D341Med (cell line): ENCODE data around the gene CHMP2A.

Experiments
- DNase-seq: peaks from one replicate; pipeline ENCODE4 v3.0.0; 2012; ENCODE audit warnings: low spot score

Gene CHMP2A

DNA sequence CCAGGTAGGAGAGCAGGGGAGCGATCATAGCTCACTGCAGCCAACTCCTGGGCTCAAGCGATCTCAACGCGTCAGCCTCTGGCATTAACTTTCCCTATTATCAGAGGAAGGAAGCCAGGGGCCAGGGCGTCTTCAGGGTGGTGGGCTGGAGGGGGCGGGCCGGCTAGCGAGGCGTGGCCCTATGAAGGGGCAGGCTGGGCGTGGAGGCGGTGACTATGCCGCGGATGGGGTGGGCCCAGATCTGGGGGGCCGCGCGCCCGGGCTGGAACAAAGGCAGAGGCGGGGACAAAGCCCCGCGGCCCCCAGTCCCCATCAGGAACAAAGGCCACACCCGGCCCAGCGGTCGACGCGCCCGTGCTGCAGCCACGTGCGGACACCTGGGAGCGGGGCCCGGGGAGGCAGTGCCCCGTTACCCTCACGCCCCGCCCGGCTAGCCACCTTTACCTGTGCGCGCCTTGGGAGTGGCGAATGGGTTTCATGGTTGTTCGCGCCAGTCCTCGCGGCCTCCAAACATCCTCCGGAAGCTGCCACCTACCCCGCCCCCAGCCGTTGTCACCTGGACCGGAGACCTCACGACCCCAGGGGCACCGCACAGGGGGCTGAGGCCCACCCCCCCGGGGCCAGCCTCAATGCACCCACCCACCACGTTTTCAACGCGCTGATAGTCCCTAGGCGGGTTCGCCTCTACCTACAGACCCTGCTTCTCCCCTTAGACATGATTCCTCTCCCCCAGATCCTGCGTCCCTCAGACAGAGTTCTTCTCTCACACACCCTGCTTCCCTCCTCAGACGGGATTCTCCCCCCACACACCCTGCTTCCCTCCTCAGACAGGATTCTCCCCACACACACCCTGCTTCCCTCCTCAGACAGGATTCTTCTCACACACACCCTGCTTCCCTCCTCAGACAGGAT lies 16.4 kb downstream of the CHMP2A start:
- DNase-seq = no peak

DNA sequence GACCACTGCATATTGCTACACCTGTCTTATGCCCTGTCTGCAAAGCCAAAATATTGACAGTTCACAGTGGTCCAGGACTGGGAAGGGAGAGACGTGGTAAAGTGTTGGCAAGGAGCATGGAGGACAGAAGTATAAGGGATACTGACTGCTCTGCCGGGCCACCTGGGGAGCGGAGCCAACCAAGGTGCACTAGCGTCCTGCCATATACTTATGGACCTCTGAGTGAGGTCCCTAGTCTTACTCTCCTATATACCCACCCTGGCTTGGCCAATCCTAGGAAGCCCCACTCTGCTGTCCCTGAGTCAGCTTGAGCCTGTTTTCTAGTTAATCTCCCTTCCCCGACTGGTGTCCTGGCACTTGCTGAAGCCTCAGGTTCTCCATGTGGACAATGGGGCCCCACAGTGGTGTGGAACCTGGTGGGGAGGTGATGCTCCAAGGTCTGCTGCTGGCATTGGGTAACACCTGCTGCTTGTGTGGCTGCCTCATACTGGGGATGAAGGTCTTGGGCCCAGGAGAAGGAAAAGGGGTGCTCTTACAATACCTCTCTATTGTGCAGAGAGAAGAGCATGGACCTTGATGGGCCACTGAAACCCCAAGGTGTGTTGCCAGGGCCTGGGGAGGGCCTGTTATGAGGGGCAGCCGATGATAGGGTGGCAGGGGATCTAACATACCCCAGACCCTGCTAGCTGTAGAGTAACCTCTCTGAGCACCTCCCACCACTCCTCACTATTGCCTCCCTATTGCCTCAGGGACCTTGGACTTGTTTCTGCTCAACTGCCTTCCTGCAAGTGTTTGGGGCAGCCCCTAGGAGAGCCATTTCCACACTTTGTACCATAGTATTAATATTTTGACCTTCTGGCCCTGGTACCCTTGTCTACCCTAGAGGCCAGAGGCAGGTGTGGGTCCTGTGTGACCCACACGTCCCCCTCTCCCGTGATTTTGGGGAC lies 17.8 kb downstream of the CHMP2A start:
- DNase-seq = no peak

DNA sequence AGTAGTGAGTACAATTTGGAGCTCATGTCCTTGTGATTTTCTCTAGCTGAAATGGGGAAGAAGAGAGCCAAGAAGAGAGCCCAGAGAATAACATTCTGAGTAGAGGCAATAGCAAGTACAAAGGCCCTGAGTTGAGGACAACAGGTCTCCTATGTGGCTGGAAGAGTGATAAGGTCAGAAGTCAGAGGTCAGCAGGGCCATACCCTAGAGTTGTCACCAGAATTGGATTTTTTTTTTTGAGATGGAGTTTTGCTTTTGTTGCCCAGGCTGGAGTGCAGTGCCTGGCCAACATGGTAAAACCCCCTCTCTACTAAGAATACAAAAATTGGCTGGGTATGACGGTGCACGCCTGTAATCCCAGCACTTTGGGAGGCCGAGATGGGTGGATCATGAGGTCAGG lies 19.0 kb downstream of the CHMP2A start:
- no peak for DNase-seq

DNA sequence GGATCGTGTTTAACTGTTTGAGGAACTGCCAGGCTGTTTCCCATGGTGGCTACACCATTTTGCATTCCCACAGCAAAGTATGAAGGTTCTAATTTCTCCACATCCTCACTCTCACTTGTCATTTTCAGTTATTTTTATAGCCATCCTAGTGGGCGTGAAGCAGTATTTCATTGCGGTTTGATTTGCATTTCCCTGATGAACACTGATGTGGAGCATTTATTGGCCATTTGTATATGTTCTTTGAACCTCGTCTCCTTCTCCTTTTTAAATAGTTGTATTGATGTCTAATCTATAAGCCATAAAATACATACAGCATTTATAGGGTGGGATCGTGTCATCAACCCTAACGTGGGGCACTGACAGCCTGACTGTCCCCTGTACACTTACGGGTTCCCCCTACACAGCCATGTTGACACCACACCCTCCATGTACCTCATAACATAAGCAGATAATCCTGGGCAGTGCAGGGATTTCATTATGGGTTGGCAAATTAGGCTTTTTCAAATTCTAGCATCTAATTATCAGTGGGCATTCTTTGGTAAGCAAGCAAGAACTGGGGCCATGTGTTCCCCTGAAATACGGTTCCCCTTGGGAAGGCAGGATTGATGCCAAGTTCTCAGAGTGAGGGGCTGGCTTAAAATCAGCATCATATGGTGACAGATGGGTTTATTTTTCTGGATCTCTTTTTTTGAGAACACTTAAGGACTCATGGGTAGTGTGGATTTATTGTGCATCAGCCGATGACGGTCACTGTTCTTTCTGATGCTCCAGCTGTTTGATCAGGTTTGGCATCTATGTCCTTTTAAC lies 23.7 kb downstream of the CHMP2A start:
- no peak for DNase-seq

DNA sequence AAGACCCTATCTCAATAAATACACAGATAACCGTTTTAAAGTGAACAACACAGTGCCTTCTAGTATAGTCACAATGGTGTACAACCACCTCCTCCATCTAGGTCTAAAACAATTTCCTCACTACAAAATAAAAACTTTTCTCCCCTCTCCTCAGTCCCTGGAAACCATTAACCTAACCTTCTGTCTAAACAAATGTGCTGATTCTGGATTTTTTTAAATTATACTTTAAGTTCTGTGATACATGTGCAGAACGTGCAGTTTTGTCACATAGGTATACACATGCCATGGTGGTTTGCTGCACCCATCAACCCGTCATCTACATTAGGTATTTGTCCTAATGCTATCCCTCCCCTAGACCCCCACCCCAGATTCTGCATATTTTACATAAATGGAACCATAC lies 25.5 kb downstream of the CHMP2A start:
- DNase-seq = no peak

DNA sequence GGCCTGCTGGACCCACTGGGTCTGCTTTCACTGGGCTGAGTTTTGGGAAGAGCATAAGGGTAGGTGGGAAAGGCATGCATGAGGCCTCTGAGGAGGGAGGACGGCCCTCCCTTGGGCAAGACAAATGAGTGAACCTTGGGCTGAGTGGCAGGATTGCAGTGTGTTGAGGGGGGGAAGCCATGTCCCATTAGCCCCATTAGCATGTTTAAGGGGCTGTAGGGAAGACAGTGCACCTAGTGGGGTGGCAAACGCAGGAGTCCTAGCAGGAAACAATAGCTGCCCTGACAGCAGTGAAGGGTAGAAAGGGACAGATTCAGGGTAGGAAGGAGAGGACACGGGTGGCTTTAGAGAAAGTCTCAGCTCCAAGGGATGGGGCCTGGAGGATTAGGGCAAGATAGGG lies 32.2 kb downstream of the CHMP2A start:
- DNase-seq = no peak

DNA sequence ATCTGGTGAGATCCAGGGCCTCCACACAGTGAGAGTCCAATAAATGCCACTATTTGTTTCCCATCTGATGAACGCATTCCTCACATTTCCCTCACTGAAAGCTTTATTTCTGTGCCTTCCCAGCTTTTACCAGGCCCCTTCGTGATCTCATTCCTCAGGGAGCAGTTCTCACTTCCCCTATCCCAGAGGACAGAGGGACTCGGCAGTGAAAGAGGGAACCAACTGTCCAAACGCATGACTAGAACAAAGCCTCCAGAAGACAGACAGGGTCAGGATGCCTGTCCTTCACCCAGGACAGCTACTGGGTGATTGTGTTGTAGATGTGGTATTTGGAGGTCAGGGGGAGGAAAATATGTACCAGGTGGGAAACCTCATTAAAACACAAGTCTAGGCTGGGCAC lies 33.3 kb downstream of the CHMP2A start:
- no peak for DNase-seq

DNA sequence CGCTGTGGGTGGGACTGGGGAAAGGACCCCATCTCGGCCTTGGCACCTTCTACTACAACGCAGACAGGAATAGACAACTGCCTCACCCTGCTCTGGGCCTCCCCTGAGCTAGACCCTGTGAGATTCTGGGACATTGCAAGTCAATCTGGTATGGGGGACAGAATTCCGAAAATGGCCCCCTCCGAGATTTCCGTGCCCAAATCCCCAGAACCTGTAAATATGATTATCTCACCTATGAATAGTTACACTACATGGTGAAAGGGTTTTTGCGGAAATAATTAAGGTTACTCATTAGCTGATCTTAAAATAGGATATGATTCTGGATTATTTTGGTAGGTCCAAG lies 34.7 kb downstream of the CHMP2A start:
- no peak for DNase-seq

DNA sequence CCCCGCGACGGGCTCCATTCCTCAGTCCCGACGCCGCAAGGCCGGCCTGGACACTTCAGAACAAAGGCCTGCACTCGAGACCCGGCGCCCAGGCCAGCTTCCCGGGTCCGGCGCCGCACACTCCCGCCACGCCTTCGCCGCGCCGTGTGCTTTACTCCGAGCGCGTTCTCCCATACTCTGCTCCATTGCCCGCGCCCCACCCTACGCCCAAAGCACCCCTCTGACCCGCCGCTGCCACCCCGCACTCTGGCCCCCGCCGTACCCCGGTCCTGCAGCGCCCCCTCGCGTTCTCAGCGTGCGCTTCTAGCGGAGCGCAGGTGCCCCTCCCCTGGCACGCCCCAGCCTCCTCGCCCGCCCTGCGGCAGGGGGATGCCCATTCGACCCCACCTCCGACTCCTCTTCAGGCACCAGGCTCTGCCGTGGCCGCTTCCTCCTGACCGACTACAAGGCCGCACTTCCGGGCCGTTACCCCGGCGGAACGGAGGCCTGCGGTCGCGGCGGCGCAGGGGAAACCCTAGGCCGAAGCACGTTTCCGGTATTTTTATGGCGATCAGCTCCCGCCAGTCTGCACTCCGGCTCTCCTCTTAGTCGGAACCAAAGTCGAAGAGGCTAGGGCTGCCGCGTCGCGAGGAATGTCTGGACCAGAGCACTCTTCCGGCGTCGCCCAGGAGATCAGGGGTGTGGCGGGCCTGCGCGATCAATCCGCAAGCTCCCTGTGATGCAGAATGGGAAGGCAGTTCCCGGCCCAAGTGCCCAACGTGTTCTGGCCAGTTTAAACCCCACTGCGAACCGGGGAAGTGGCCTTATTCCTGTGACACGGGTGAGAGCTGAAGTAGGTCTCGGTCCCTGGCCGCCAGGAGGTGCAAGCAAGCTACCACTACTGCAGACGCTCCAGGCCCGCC lies 35.3 kb downstream of the CHMP2A start, which contains the start of gene ZBTB45:
Gene ZBTB45 (minus strand): TSS at position 456 of the 902 bp plus-strand sequence. CDS start 2,137 bp downstream, outside the sequence.
- DNase-seq = peak; percentile 89

DNA sequence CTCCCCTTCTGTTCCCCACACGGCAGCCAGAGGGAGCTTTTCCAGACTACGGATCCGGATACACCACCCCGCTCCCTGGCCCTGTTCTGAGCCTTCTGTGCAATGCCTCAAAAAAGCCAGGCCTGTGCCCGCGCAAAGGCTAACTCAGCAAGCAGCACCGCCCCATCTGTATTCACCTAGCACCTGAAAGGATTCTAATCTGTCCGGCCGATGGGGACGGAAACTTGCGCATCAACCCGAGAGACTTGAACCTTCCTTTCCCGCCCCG lies 35.9 kb downstream of the CHMP2A start:
- DNase-seq = peak; percentile 80

DNA sequence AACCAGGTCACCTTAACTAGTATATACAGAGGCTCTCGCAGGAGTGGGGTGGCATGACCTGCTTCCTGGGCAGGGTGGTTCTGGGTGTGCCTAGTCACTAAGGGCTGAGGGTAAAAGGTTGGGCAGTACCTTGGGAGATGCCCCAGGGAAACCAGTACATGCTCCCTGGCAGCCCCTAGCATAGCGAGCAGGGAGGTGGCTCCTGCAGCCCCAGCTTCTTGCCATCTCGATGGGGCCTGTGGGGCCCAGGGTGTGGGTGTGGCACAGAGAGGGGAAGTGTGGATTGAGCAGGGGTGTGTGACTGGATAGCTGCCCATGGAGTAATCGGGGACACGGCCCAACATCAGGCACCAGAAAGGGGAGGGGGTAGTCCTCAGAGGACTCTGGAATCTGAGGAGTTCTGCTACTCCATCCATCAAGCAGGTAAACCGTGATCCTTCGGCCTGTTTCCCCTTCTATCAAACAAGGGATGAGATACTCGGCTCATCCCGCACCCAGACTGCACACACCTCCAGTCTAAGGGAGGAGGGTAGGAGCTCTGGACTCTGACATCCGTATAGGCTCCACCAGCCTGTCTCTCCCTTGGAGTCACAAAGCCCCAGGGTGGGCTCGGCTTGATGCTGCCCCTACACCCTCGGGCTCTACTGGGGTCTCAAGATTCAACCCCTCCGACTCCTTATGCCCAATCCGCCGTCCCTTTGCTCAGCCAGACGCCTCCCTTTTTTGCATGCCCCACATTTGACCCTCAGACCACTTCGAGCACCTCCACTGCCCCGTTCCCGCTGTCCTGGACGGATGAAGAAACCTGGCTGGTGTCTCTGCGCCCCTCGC lies 36.4 kb downstream of the CHMP2A start:
- no peak for DNase-seq

DNA sequence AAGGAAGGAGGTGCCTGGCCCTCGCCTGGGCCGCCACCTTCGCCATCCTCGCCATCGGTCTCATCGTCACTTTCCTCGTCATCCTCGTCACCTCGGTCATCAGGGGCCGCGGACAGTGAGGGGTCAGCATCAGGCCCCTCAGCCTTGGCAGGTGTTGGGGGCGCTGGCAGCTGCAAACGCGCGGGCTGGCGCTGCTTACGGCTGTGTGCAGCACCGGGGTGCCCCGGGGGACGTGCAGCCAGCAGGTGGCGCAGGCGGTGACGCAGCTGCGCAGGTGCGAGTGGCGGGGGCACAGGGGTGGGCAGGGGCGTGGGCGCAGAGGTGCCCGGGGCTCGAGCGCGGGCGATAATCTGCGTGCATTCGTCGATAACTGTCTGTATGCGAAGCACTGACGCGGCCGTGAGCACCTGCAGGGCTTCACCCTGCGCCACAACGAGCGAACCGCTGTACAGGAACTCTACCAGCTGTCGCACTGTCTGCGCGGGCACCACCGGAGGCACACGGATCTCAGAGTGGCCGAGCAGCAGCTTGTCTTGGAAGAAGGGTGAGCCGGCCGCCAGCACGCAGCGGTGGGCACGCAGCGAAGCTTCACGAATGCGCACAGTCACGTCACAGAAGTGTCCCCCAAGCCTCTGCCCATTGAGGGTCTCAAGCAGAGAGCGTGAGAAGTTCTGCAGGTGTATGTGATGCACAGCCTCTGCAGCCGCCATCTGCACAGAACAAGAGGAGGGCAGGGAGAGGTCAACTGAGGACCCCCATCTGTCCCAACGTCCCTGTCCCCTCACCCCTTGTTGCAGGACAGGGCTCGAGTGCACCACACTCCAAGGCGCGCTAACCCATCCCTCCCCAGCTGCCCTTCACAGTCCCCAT lies 37.7 kb downstream of the CHMP2A start:
- no peak for DNase-seq

DNA sequence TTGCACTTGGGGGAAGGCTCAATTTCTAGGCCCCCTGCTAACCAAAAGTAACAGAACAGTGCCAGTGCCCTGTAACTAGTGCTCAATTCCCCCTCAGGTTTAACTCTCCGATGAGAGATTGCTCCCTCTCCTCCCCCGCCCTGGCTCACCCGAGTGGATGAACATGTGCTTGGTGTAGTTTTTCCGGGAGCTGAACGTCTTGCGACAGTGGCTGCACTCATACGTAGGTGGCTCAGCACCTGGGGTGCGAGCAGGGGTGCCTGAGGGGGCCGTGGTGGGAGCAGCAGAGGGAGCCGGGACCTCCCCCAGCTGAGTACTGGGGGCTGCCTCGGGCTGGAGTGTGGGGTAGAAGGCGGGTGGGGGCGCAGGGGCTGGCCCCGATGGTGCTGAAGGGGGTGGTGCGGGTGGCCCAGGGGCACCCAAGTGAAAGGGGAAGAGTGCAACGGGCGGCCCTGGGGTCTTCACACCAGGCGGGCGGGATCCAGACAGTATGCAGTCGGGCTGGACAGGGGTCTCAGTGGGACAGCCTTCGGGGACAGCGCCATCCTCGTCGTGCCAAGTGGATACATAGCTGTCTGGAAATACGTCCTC lies 38.6 kb downstream of the CHMP2A start:
- no peak for DNase-seq

DNA sequence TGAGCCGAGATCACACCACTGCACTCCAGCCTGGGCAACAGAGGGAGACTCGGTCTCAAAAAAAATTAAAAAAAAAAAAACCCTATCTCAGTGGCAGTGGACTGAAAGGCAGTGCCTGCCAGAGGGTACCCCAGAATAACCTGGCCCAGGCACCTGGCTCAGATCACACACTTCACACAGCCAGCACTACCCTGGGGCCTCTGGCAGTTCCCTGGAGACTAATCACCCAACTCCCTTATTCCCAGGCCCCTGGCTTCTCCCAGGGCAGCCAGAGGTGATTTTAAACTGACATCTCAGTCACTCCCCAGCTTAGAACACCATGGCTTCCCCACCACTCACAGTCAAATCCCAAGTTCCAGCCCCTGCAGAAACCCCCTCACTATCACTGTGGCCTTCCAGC lies 39.6 kb downstream of the CHMP2A start:
- DNase-seq = no peak

DNA sequence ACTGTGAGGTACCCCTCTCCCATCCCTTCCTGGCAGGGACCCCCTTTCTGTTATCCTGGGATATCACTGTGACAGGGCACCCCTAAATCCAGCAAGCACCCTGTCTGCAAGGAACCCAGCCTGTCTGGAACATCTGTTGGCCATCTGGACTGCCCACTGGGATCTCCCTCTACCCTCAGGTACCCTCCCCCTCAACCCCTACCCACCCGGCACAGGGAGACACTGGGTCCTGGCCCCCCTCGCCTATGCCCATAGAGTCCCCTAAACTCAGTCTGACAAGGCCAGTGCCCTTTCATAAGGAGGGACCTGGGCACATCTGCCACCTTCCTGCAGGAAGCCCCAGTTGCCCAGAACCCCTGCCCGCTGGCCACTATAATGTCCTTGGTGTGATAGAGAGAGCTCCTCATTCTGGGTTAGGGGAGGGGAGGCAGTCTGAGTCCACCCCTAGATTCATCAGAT lies 40.3 kb downstream of the CHMP2A start:
- DNase-seq = no peak

DNA sequence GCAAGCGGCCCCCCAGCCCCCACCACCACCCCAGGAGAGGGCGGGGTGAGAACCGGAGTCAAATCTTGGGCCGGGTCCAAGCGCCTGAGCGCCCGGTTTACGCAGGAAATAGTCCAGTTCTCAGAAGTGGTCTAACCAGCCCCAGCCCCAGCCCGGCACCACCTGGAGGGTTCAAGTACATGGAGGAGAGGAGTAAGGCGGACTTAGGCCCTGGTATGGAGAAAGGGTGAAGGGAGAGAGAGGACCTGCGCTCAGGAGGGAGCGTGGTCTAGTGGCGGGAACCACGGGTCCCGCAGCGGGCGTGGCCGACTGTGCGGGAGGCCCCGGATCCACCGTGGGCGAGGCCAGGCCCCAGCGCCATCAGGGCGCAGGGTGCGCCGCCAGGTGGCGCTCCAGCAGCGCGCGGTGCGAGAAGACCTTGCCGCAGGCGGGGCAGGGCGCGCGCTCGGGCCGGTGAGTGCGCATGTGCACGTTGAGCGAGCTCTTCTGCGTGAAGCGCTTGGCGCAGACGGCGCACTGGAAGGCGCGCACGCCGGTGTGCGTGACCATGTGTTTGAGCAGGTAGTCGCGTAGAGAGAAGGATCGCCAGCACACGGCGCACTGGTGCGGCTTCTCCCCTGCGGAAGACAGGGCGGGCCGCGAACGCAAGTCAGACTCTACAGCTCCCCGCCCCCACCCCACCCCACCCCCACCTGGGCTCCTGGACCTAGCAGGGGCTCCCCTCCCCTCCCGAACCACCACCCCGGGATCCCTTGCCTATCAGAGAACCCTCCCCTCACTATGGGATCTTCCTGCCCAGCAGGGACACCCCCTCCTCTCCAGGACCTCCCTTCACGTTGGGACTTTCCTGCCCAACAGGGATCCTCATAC lies 41.0 kb downstream of the CHMP2A start:
- peak; percentile 99 for DNase-seq

DNA sequence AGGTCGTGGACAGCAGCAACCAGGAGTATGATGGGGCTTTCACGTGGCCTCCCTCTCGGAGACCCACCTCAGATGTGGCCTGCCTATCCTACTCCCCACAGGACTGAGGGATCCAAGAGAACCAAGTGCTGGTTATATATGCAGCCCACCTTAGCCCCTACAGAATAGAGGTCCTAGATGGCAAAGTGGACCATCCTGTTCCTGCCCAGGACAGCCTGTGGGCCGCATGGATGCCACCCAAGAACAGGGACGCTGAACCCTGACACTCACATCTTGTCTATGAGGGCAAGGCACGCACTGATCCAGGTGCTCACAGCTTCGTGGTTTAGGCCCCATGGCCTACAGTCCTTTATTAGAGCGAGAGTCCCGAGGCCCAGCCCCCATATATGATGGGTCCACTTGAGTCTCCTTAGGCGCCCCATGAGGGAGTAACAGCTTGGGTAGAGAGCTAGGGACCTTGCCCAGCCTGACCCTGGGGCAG lies 41.7 kb downstream of the CHMP2A start:
- no peak for DNase-seq
